ENCODE data around the gene FN1.

FN1 gene

DNA sequence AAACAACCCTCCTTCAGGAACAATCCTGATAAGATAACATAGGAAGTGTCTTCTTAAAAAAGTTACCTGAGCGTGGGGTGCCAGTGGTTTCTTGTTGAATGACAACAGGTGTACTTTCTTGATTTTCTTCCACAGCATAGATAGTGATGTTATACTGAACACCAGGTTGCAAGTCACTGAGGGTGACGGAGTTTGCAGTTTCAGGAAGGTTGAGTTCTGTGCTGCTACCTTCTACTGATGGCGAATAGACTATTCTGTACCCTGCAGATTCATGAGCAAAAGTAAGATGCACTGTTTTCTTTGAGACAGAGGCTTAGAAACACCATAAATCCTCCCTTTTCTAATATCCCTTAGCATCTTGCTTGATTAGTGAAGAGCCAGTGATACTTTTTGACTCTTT lies 28.8 kb downstream of the FN1 start:
- DNase-seq (ENCODE audit: low spot score), result no peak

DNA sequence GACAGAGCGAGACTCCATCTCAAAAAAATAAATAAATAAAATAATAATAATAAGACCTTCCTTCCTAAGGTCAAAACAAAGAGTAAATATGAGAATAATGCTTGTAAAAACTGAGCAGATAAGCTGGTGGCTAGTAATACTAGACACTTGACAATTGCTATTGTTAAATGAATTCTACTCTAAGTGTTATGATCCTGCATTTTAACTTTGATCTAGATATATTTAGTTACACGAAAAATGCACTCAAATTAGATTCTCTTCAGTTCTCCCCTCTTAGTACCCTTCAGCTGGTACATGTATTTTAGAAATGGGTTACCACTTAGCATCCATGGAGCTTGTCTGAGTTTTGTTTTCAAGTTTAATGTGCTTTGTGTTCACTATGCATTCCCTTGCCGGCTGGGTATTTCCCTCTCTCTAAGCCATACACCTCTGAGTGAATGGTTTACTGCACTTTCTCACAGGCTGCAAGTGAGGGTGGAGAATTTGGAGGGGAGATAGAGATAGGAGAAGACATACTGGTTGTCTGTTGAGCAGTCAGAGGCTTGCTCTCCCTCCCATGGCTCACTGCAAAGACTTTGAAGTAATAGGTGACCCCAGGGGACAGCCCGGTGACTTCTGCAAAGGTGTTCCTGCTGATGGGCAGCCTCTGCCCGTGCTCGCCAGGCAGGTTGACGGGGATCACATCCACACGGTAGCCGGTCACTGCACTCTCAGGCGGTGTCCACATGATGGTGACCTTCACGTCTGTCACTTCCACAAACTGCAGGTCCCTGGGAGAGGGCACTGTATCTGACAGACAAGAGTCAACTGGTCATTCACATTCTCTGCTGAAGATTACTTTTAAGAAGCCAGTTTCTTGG lies 29.9 kb downstream of the FN1 start:
- no peak for DNase-seq (ENCODE audit: low spot score)

DNA sequence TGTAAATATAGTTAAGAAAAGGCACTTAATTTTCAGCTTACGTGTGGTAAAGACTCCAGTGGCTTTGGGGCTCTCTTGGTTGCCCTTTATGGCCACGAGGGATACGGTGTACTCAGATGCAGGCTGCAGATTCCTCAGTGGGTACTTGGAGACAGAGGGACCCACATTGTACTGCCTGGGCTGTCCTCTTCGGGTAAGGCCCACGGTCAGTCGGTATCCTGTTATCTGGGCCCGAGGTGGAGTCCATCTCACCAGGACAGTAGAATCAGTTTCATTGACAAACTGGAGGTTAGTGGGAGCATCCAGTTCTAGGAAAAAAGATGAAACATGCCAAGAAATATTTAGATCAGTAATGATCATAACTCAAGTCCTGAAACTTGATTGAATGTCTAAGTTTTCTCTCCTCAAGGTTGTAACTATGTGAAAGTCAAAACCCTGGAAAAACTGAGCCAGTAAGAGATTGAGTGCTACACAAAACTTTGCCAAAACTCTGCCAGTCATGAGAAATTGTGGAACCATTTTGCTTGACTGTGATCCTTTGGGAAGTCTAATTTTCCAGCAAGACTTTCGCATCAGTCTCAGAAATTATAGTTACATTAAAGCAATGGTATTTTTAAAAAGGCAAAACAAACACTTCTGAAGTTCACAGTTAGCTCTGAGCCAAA lies 31.4 kb downstream of the FN1 start:
- DNase-seq (ENCODE audit: low spot score), result no peak

DNA sequence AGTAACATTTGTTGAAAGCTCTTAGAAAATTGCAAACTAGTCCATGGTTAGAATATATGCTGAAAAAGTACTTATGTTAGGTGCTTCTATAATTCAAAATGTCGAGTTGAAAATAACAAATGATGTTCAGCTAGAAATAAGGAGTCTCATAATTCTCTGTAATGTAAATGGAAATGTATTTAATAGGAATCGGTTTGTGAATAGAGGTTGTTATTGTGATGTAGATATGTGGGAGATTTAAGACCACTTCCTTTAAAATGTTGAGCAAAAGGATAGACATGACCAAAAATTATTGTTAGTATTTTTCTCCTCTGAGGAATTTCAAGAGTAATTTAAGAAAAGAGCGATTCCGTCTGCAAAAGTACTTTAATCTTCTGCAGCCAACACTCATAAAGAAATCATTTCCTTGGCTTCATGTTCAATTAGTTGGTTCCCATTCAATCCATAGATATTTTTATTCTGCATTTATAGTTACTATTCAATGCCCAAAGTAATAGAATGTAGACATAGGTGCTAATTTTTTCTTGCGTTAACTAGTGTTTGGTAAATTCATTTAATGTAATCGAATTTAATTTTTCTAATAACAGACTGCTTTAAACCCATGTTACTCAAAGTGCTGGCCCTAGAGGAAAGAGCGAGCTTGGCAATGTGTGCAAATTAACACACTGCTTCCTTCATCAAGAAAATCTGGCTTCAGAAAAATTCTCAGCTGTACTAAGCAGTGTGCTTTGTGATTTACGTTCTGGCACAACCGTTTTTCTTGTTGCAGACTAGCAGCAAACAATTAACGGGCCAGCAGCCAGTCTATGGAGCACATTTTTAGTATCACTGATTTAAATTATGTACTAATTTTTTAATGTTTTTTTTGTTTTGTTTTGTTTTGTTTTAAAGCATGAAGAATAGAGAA lies 32.2 kb downstream of the FN1 start:
- DNase-seq (ENCODE audit: low spot score), result no peak

DNA sequence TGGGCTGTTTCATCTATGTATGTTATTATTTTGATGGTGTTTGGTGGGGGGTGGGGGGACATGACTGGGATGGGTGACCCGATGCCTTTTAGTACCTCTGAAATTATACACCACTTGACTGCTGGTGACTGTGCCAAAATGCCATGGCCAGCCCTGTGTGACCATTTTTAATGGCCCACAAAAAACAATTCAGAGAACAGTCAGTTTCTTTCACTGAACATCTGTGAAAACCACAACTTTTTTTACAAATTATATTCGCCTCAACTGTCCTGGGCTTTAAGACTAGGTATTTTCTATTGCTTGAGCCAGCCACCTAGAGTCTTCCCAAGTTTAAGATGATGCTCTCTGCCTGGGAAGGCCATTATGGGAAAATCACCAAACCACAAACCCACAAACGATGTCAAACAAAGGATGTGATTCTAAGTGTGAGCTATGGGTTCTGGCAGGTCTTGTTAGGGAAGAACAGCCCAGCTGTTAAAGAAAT lies 33.9 kb downstream of the FN1 start:
- DNase-seq (ENCODE audit: low spot score), result peak; percentile 28

DNA sequence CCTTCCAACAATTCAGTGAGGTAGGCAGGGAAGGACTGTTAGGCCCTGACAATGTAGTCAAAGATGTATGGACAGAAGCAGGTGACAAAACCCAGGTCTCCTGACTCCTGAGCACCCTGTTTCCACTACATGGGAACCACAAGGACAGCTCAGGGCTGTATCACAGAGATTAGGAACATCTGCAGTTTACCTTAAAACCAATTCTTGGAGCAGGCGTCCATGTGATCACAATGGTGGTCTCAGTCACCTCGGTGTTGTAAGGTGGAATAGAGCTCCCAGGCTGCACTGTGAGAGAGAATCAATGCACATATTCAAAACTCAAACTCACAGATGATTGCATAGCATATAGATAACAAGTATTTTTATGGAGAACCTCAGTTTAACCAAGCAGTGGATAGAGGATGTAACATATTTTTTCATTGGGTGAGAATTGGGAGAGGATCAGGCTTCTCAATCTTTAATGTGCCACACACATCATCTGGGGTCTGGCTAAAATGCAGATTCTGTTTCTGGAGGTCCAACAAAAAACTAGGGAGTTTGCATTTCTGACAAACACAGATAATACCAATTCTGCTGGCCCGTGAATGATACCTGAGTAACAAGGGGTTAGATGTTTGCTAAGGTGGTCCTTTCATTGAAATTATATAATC lies 36.7 kb downstream of the FN1 start:
- no peak for DNase-seq (ENCODE audit: low spot score)

DNA sequence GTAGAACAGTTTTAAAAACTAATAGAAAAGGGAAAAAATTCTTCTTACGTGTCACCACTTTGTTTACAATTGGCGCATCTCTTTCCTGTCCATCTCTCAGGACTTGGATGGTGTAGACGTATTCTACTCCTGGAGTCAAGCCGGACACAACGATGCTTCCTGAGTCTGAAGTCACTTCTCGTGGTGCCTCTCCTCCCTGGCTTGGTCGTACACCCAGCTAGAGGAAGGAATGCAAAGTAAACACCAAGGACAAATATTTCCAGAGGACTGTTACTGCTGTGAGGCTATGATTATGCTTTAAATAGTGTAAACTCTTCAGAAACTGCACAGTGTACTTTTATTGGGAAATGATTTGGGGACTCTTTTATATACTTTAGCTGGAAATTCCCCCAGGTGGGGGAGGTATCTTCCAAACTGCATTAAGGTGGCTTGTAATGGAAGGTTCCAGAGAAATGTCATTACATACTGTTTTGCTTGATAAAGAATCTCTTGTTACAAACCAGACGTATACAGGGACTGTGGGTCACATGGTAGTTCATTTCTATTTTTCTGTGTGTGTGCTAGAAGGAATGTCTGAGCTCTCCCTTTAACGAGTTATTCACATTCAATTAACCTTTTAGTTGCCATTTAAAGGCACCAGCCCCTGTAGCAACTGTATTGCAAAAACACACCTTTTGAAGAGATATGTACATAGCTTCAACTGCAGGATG lies 38.1 kb downstream of the FN1 start:
- DNase-seq (ENCODE audit: low spot score), result peak; percentile 9

DNA sequence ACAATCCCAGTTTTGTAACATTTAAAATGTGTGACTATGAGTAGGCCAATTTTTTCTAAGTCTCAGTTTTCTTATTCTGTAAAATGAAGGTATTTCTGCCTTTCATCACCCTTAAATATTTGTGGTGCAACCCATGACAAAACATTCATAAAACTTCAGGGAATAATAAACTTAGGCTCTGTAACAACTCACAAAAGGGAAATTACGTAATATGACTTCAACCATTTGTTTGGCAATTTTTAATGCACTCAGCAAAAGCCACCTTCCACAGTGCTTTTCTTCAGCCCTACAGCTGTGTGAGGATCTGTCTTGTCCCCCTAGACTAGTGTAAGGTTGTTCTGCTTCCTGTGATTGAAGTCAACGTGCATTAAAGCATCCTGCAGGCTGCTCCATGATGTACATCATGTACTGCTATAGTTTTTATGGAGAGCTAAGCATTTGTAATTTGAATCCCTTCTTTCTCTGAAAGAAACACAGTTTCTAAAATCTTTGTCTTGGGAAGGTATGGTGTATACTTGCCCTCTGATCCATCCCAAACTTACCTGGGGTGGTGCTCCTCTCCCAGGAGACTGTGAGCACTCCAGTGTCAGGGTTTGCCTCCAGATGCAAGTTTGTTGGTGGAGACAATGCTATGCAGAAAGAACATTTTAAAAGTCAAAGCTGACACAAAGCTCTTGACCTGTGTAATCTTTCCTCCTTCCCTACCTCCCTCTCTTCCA lies 39.1 kb downstream of the FN1 start:
- DNase-seq (ENCODE audit: low spot score), result peak; percentile 18

DNA sequence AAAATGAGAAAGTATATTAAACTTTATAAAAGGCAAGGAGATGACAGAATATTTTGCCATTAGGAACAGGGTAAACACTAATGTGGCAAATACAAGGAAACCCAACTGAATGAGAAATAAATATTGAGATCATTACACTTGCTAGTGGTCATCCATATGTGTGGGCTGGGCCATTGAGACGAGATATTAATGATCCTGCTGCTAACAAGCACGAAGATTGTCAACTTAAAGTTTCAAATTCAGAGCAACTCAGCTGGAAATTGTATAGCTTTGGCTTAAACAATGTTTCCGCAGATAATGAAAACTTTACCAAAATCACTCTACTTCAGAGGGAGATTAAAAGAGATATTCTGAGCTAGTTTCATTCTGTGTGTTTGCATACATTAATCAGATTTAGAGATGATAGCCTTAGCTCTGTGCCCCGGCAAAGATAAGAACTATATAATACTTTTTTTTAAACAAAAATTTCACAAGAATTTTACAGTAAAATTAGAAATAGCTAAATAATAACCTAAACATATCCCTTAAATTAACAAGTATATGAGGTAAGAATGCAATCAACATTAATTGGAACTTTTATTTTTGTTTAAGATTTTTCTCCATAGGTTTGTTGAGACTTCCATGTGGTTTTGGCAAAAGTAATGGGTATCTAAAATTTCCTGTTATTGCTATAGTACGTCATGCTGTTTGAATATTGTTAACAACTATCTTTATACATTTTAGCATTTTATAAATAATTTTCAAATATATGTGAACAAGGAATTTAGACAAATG lies 40.0 kb downstream of the FN1 start:
- no peak for DNase-seq (ENCODE audit: low spot score)

DNA sequence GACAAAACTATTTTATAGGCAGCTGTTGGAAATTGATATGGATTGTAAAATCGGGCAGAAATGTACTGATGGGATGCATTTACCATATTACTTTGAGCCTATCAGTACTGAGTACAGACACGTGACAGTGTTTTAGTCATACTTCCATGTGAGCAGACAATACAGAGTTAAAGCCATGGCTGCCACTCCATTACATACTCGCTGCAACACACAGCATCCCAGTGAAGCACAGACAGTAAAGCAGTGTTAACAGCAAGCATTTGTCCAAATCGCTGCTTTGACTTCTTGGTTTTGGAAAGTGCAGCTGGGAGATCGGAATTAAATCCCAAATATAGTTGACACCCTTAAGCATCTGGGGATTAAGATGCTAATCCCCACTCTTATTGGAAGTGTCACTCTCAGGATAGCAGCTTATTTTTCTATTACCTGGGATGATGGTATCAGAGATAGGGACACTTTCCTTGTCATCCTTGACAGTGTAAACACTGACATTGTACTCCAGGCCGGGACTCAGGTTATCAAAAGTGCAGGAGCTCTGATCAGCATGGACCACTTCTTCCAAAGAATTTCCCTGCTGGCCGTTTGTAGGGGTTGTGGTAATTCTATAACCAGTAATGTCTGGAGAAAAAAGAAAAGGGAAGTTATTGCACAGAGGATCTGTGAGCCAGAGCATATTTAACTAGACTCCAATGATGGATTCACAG lies 41.6 kb downstream of the FN1 start:
- no peak for DNase-seq (ENCODE audit: low spot score)

DNA sequence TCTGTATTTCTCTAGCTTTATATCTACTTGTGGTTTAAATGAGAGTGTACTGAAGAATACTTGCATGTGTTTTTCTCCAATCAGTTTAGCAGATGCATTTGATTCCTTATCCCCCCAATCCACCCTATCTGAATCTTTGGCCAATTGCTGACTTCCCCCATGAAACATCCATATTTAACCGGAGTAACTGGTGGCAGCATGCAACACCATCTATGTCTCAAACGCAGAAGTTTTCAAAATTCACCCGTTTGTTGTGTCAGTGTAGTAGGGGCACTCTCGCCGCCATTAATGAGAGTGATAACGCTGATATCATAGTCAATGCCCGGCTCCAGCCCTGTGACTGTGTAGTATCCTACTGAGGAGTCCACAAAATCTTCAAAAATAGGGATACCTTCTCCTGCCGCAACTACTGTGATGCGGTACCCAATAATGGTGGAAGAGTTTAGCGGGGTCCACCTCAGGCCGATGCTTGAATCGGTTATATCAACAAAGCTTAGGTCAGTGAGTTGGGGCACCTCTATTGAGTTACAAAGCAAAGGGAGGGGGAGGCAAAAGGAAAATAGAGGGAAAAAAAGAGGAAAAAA lies 43.1 kb downstream of the FN1 start:
- DNase-seq (ENCODE audit: low spot score), result no peak

DNA sequence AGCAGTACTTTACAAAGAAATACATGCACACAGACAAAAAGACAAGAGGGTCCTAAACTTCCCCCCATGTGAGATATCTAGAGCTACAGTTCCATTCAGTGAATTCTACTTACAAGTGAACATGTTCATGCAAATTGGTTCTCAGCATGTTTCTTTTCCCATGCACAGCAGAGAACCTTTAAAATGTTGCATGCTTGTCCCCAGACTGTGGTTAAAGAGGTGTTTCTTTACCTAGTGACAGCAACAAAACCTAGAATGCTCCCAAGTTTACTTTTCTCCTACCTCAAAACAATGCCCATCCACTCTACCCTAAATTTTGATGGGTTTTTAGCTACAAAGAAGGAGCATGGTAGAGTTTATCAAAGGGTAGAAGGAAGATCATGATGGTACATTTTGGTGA lies 43.7 kb downstream of the FN1 start:
- DNase-seq (ENCODE audit: low spot score), result no peak

DNA sequence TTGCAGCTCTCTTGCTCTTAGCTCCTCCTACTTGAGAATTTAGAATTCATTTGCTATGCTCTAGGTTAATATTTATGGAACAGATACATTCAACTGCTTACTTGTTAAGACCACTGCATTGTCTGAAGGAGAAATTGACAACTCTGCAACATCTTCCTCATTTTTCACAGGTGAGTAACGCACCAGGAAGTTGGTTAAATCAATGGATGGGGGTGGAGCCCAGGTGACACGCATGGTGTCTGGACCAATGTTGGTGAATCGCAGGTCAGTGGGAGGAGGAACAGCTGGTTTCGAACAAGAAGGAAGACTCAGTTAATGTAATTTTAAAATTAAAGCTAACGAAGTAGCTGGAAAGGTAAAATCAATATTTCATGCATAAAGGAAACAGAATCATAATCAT lies 44.3 kb downstream of the FN1 start:
- no peak for DNase-seq (ENCODE audit: low spot score)

DNA sequence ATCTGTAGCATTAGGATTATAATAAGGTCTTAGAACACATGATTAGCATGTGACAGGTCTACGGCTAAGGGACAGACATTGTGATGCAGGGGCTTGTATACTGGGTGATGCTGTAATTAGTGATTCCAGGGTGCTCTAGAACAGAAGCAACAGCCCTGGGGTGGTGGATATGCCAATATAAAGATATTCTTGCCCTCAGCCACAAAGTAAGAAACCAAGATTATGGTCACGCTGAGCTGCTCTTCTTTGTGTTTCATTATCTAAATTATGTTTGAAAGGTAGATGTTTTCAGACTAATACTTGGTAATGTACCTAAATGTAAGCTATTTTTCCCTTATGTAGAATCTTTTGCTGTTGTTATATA lies 45.3 kb downstream of the FN1 start:
- DNase-seq (ENCODE audit: low spot score), result no peak

DNA sequence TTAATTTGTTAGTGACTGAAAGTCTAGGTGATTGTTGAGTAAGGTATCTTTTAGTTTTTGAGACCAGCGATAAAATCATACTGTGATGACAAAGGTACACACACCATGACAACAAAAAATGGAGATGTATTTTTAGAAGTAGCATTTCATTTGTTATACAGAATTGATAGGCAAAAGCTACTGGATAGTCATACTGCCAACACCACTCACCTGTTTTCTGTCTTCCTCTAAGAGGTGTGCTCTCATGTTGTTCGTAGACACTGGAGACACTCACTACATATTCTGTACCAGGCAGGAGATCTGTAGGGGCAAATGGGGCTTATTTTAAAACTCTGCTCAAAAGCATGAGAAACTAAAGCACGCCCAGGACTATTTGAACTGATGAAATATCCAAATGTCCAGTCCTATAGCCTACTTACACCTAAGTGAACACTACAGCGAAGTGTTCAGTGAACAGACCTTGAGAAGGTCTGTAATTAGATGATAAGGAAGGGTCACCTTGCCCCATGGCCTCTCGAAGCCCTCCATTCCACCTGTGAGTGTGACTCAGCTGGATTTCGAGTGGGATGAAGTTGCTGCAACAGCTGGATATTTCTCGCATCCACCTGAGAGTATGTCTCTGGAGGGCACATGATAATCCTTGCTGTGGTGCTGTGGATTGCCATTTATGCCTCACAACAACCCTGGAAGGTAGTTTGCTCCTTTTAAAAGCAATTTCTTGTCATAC lies 47.7 kb downstream of the FN1 start:
- DNase-seq (ENCODE audit: low spot score), result no peak

DNA sequence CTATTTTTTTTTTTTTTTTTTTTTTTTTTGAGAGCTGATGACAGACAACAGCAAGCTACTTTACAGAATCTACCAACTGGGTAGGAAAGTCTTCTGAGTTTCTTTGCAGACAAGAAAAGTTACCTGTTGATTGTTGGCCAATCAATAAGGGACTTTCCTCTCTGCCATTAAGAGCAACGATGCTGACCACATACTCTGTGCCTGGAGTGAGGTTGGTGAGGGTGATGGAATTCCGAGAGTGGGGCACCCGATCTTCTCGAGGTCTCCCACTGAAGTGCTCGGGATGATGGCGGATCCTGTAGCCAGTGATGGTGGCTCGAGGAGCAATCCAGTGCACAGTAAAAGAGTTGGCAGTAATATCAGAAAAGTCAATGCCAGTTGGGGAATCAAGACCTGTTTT lies 49.3 kb downstream of the FN1 start:
- DNase-seq (ENCODE audit: low spot score), result no peak

DNA sequence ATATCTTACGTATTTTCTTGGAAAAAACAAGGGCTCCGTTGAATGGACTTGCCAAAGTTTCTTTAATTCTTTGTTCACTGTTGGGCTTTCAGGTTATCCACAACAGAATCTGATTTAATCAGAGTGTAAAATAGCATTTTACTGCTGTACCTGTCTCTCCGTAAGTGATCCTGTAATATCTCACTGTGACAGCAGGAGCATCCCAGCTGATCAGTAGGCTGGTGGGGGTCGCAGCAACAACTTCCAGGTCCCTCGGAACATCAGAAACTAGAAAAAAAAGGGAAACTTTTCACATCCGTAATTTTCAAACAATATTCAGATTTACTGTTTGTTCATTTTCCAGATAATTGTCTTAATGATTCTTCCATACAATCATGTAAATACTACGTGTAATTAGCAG lies 51.2 kb downstream of the FN1 start:
- DNase-seq (ENCODE audit: low spot score), result no peak

DNA sequence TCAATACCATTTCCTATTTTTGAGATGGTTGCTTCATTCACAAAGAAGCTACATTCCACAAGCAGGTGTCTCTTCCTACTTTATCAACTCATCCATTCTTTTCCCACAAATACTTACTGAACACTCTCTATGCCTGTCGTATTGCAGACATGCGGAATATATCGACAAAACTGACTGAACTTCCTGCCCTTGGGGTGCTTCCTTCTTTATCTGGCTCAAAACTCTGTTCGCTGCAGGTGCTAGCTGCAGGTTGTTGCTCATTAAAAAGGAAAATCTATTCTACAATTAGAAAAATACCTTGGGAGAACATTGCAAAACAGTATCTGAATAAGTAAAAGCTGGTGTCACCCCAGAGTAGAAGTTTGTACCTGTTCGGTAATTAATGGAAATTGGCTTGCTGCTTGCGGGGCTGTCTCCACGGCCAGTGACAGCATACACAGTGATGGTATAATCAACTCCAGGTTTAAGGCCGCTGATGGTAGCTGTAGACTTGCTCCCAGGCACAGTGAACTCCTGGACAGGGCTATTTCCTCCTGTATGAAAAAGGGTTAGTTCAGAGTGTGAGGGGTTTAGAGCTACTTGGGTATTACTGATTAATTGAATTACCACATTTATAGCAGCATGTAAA lies 52.1 kb downstream of the FN1 start:
- no peak for DNase-seq (ENCODE audit: low spot score)

Data from AG08396 (cell line).